Dedifferentiated amniotic fluid mesenchymal stem cell (primary cell): ENCODE measurements around the gene C6orf62.
"Not testable (repeated sequence)": the region's sequence is repeated elsewhere in the genome, so short reads cannot be mapped to it uniquely, and the experiment has no call there.

Source experiments
- DNase-seq: peaks from one replicate; pipeline ENCODE4 v3.0.0-alpha.2; 2016; ENCODE audit errors: extremely low spot score

The C6orf62 gene

GRCh38 chr6:24719125-24719971 lies at the start of gene C6orf62:
Gene C6orf62 (minus strand): TSS chr6:24719154. CDS start chr6:24718668, 486 bp downstream.
- DNase-seq: no peak

- DNase-seq: no peak
Observed at GRCh38 chr6:24768361-24768760, 49.4 kb upstream of the C6orf62 start.

- peak; percentile 49 for DNase-seq
Observed at GRCh38 chr6:24766680-24767462, 47.9 kb upstream of the C6orf62 start.

- DNase-seq: not testable (repeated sequence)
Observed at GRCh38 chr6:24765968-24766367, 47.0 kb upstream of the C6orf62 start.

- DNase-seq: not testable (repeated sequence)
Observed at GRCh38 chr6:24764833-24765828, 46.2 kb upstream of the C6orf62 start.

- no peak for DNase-seq
Observed at GRCh38 chr6:24763578-24763977, 44.6 kb upstream of the C6orf62 start.

GRCh38 chr6:24761851-24762250 lies 42.9 kb upstream of the C6orf62 start:
- DNase-seq: no peak

- no peak for DNase-seq
Observed at GRCh38 chr6:24761193-24761835, 42.4 kb upstream of the C6orf62 start.

- no peak for DNase-seq
Observed at GRCh38 chr6:24760210-24760609, 41.3 kb upstream of the C6orf62 start.

GRCh38 chr6:24759718-24760117 lies 40.8 kb upstream of the C6orf62 start:
- DNase-seq: no peak

- DNase-seq: no peak
Observed at GRCh38 chr6:24757611-24758010, 38.7 kb upstream of the C6orf62 start.

- DNase-seq: no peak
Observed at GRCh38 chr6:24755279-24755678, 36.3 kb upstream of the C6orf62 start.

GRCh38 chr6:24754378-24754777 lies 35.4 kb upstream of the C6orf62 start:
- DNase-seq: not testable (repeated sequence)

- no peak for DNase-seq
Observed at GRCh38 chr6:24753545-24753944, 34.6 kb upstream of the C6orf62 start.

GRCh38 chr6:24752917-24753492 lies 34.1 kb upstream of the C6orf62 start:
- no peak for DNase-seq

- DNase-seq: no peak
Observed at GRCh38 chr6:24752503-24752902, 33.5 kb upstream of the C6orf62 start.

- DNase-seq: not testable (repeated sequence)
Observed at GRCh38 chr6:24750878-24751277, 31.9 kb upstream of the C6orf62 start.

- DNase-seq: no peak
Observed at GRCh38 chr6:24749297-24749696, 30.3 kb upstream of the C6orf62 start.

- no peak for DNase-seq
Observed at GRCh38 chr6:24744911-24745310, 26.0 kb upstream of the C6orf62 start.

- no peak for DNase-seq
Observed at GRCh38 chr6:24743944-24744335, 25.0 kb upstream of the C6orf62 start.
